H1 (cell line): Measurements from ENCODE around the gene FOXL3. TPM values are rescaled to one million over a fixed set of nuclear protein-coding genes. Genes with fewer than 3 reads are reported as not detected.

Experiments
- CHD7 ChIP-seq: fragments of 300-600 bp; sonication (generic); IDR thresholded peaks from 2 replicates; pipeline ENCODE4 v1.7.1; 2012; ENCODE audit warnings: low read length, moderate library complexity, mild to moderate bottlenecking, inconsistent platforms; ENCODE audit not compliant: insufficient replicate concordance
- RFX5 ChIP-seq: IDR thresholded peaks from 2 replicates; pipeline ENCODE4 v1.6.1; 2011; ENCODE audit warnings: low read depth, low read length, improper control_type of control experiment, borderline replicate concordance
- RXRA ChIP-seq: IDR thresholded peaks from 2 replicates; pipeline ENCODE4 v1.6.1; 2011; ENCODE audit warnings: low read depth, mild to moderate bottlenecking, low read length, moderate library complexity; ENCODE audit not compliant: insufficient read depth
- SAP30 ChIP-seq: fragments of 300-600 bp; sonication (generic); IDR thresholded peaks from 2 replicates; pipeline ENCODE4 v1.7.1; 2012; ENCODE audit warnings: low read length, moderate library complexity, mild to moderate bottlenecking, inconsistent platforms; ENCODE audit not compliant: insufficient read depth, insufficient replicate concordance
- SIRT6 ChIP-seq: IDR thresholded peaks from one replicate; pipeline ENCODE4 v1.7.1; 2012; ENCODE audit warnings: low read length, inconsistent platforms
- SP4 ChIP-seq: IDR thresholded peaks from 2 replicates; pipeline ENCODE4 v1.6.1; 2012; ENCODE audit warnings: low read length, inconsistent platforms
- TAF7 ChIP-seq: optimal IDR thresholded peaks from 2 replicates; pipeline ENCODE3; 2011; ENCODE audit warnings: low read depth, mild to moderate bottlenecking, inconsistent platforms, low read length, moderate library complexity, borderline replicate concordance
- polyA plus RNA-seq, 7 experiments: library from polyadenylated mRNA; depleted of rRNA in 3 of 7; stranded (reverse) in 5 of 7; unstranded in 2 of 7; fragments of >200 nt in 5 of 7; fragments of 200-250 nt in 2 of 7; gene quantifications; 1 replicate in 5 of 7; 2 replicates in 1 of 7; 4 replicates in 1 of 7; pipeline versions ENCODE4 v1.2.1 to v1.2.3, GENCODE V29; 2011 to 2013; ENCODE audit warnings: missing spikeins in 2 of 7, mixed read lengths in 2 of 7
- total RNA-seq: library from RNA; stranded (reverse); fragmentation: NEBNext Ultra II Directional; extraction: Animal tissue kit (Norgen Biotek cat#: 25700); gene quantifications from 2 replicates; pipeline ENCODE4 v1.2.1, GENCODE V29; 2021

Gene FOXL3
- total and polyA plus RNA-seq, 2 of the 8 experiments (the other 6 are each of a cell fraction or from before 2014, with no cell fraction given), result not detected

GRCh38 chr7:264541-265191, 25.3 kb upstream of the FOXL3 start (continued):
- TF ChIP-seq CHD7, result no peak
- TF ChIP-seq SP4, result no peak
- TF ChIP-seq SIRT6, result no peak
- no peak for TF ChIP-seq SAP30
- no peak for TF ChIP-seq TAF7
- TF ChIP-seq RFX5, result no peak
- no peak for TF ChIP-seq RXRA
